Stimulated activated effector memory CD8-positive, alpha-beta T cell treated with anti-CD3 and anti-CD28 coated beads, Interleukin-12 subunit alpha, Interleukin-12 subunit beta, amount 100 ng/mL, for 72 hours (primary cell): ENCODE results near the gene PTBP3.
"Not testable (repeated sequence)": the region's sequence is repeated elsewhere in the genome, so short reads cannot be mapped to it uniquely, and the experiment has no call there.

Experiments used
- ATAC-seq: fragments of 150-1000 bp; cut with Tn5 transposase; 2 replicates; pipeline ENCODE4 v1.10.0; 2021
- DNase-seq, 2 donors: peaks; one replicate each; pipeline ENCODE4 v3.0.0; 2021 to 2022; ENCODE audit warnings: low spot score in 2 of 2
- H3K27ac Mint-ChIP-seq: one replicate; pipeline ENCODE4 v1.8.0; 2022; ENCODE audit warnings: mild to moderate bottlenecking, mixed read lengths
- H3K36me3 Mint-ChIP-seq: one replicate; pipeline ENCODE4 v1.8.0; 2022; ENCODE audit warnings: mild to moderate bottlenecking, mixed read lengths
- H3K4me1 Mint-ChIP-seq: one replicate; pipeline ENCODE4 v1.8.0; 2022; ENCODE audit warnings: mixed read lengths
- H3K4me3 Mint-ChIP-seq: one replicate; pipeline ENCODE4 v1.8.0; 2022; ENCODE audit warnings: mild to moderate bottlenecking, mixed read lengths
- H3K9me3 Mint-ChIP-seq: one replicate; pipeline ENCODE4 v1.8.0; 2022; ENCODE audit warnings: mixed read lengths

PTBP3 gene

DNA sequence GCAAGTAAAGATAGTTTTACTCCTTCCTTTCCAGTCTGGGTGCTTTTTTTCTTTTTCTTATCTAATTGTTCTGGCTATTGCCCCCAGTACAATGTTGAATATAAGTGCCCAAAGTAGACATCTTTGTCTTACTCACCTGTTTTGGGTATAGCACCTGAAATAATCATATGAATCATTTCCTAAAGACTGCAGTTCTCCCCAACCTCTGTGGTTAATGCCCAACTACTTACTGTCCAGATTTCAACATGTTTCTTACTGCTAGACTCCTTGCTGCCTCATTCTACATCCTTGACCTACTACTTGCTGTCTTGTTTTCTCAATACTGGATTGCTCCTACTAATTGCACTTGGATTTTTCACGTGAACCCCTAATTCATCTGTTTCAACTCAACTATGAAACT lies 37.6 kb upstream of the PTBP3 start:
- no peak overlapping the region for H3K4me3 Mint-ChIP-seq
- peaks cover 4% of the 10 kb centered on the region for H3K9me3 Mint-ChIP-seq
- no peak for ATAC-seq

DNA sequence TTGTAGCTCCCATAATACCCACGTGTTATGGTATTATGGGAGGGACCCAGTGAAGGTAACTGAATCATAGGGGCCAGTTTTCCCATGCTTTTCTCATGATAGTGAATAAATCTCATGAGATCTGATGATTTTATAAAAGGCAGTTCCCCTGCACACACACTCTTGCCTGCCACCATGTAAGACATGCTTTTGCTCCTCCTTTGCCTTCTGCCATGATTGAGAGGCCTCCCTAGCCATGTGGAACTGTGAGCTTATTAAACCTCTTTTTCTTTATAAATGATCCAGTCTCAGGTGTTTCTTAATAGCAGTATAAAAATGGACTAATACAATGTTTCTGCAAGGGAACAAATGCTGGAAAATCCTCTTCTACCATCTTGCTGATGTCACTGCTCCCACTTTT lies 36.4 kb upstream of the PTBP3 start:
- no peak for DNase-seq
- Mint-ChIP-seq H3K27ac (no peak overlapping the region), H3K4me1 (peaks cover 6% of the 10 kb centered on the region), H3K36me3 (no peaks in the 10 kb centered on the region), H3K9me3 (peaks cover 4% of the 10 kb centered on the region), H3K4me3 (no peak overlapping the region)
- no peak for ATAC-seq

More for the DNA sequence above, 37.6 kb upstream of the PTBP3 start:
- Mint-ChIP-seq H3K27ac (no peak overlapping the region), H3K4me1 (peaks cover 6% of the 10 kb centered on the region), H3K36me3 (no peaks in the 10 kb centered on the region)
- no peak for DNase-seq

GRCh38 chr9:112367465-112367864 lies 34.0 kb upstream of the PTBP3 start:
- Mint-ChIP-seq H3K4me3 (no peak overlapping the region), H3K9me3 (peaks cover 4% of the 10 kb centered on the region), H3K36me3 (no peaks in the 10 kb centered on the region), H3K27ac (no peak overlapping the region), H3K4me1 (peaks cover 6% of the 10 kb centered on the region)
- no peak for DNase-seq
- no peak for ATAC-seq

- Mint-ChIP-seq H3K27ac (no peak overlapping the region), H3K9me3 (peaks cover 4% of the 10 kb centered on the region), H3K4me1 (peaks cover 6% of the 10 kb centered on the region), H3K36me3 (no peaks in the 10 kb centered on the region), H3K4me3 (no peak overlapping the region)
- no peak for DNase-seq
- no peak for ATAC-seq
These were observed 33.2 kb upstream of the PTBP3 start for GRCh38 chr9:112366591-112366990.

DNA sequence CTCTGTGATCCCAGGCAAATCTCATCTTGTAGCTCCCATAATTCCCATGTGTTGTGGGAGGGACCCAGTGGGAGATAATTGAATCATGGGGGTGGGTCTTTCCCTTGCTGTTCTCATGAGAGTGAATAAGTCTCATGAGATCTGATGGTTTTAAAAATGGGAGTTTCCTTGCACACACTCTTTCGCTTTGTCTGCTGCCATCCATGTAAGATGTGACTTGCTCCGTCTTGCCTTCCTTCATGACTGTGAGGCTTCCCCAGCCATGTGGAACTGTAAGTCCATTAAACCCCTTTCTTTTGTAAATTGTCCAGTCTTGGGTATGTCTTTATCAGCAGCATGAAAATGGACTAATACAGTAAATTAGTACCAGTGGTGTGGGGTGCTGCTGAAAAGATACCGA lies 31.8 kb upstream of the PTBP3 start:
- H3K4me1 Mint-ChIP-seq, H3K36me3 Mint-ChIP-seq, H3K9me3 Mint-ChIP-seq, DNase-seq, H3K27ac Mint-ChIP-seq, ATAC-seq, H3K4me3 Mint-ChIP-seq: not testable (repeated sequence)

- Mint-ChIP-seq H3K36me3 (no peaks in the 10 kb centered on the region), H3K4me1 (no peaks in the 10 kb centered on the region), H3K27ac (no peak overlapping the region), H3K9me3 (peaks cover 4% of the 10 kb centered on the region), H3K4me3 (no peak overlapping the region)
- no peak for ATAC-seq
- DNase-seq, result no peak
These were observed 31.3 kb upstream of the PTBP3 start for GRCh38 chr9:112364761-112365160.

GRCh38 chr9:112361601-112362000 lies 28.2 kb upstream of the PTBP3 start:
- no peaks in the 10 kb centered on the region for H3K4me1 Mint-ChIP-seq
- no peak for DNase-seq
- H3K4me3 Mint-ChIP-seq, result no peak overlapping the region
- no peaks in the 10 kb centered on the region for H3K36me3 Mint-ChIP-seq
- no peak for ATAC-seq
- H3K27ac Mint-ChIP-seq, result no peak overlapping the region
- no peaks in the 10 kb centered on the region for H3K9me3 Mint-ChIP-seq

GRCh38 chr9:112360047-112360804 lies 26.8 kb upstream of the PTBP3 start:
- no peak for DNase-seq
- ATAC-seq, result peak; percentile 75
- peaks cover 8% of the 10 kb centered on the region for H3K4me1 Mint-ChIP-seq
- H3K36me3 Mint-ChIP-seq, result no peaks in the 10 kb centered on the region
- H3K27ac Mint-ChIP-seq, result no peak overlapping the region
- H3K4me3 Mint-ChIP-seq, result no peak overlapping the region
- no peaks in the 10 kb centered on the region for H3K9me3 Mint-ChIP-seq

DNA sequence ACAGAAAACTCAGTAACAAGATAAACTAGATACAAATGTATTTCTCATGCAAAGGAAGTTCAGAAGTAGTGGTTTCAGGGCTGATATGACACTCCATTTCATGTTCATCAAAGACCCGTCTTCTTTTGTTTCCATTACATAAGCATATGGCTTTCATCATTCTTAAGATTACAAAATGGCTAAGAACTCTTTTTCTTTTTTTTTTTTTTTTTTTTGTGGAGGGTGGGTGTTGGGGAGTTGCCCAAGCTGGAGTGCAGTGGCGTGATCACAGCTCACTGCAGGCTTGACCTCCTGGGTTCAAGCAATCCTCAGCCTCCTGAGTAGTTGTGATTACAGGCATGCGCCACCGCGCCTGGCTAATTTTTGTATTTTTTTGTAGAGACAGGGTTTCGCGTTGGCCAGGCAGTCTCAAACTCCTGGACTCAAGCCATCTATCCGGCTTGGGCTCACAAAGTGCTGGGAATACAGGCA lies 22.0 kb upstream of the PTBP3 start:
- Mint-ChIP-seq H3K4me3 (no peak overlapping the region), H3K9me3 (no peaks in the 10 kb centered on the region), H3K36me3 (no peaks in the 10 kb centered on the region), H3K27ac (peak overlapping the region; percentile 46), H3K4me1 (peaks cover 19% of the 10 kb centered on the region)
- ATAC-seq (peak; percentile 60), DNase-seq (no peak)

DNA sequence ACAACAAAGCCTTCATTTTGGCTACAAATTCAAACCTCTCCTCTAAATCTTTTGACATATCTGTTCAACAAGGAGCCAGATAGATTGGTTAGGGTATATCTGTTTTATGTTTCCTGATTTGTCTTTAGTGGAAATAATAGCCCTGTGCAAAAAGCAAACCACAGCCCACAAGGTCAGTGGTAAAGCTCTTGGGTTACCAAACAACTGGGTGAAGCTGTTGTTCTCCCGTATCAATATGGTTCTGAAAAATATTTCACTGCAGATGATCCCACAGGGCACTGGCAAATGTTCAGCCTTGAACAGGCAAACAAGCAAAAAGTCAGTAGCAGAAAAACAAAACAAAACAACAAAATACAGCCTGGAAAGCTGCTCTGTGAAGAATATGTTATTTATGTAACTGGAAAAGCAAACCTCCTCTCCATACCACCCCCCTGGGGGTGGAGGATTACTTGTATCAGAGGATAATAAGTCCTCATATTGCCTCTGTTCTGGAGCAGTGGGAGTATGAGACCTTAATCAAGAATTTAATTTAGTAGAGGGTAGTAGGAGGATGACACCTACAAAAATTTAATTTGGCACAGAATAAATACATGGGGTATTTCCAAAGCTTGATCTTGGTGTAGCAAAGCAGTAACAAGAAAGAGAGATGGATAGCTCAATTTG lies 20.8 kb upstream of the PTBP3 start:
- Mint-ChIP-seq H3K9me3 (no peaks in the 10 kb centered on the region), H3K4me1 (peaks cover 19% of the 10 kb centered on the region), H3K4me3 (no peak overlapping the region), H3K36me3 (no peaks in the 10 kb centered on the region), H3K27ac (no peak overlapping the region)
- DNase-seq (no peak), ATAC-seq (no peak)

DNA sequence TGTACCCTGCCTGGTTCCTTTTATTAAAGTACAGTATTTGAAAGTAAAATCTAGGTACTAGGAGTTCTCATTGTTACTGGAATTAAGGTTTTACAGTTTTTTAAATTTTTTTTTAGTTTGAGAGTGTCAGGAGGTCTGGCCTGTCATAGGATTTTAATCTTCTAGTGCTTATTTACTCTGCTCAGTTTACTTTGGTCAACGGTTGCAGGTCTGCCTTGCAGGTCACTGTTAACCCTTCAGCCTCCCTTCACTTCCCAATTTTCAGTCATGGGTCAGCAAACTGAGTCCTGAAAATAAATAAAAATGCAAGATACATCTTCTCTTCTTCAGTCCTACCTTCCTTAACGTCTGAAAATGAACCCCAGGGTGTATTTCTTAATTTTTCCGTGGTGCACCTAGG lies 18.8 kb upstream of the PTBP3 start:
- Mint-ChIP-seq H3K4me3 (no peak overlapping the region), H3K4me1 (peaks cover 28% of the 10 kb centered on the region), H3K27ac (no peak overlapping the region), H3K9me3 (no peaks in the 10 kb centered on the region), H3K36me3 (peaks cover 10% of the 10 kb centered on the region)
- no peak for DNase-seq
- ATAC-seq, result no peak

GRCh38 chr9:112351184-112351583 lies 17.8 kb upstream of the PTBP3 start:
- DNase-seq, result no peak
- no peak overlapping the region for H3K4me3 Mint-ChIP-seq
- peaks cover 28% of the 10 kb centered on the region for H3K4me1 Mint-ChIP-seq
- no peak for ATAC-seq
- H3K36me3 Mint-ChIP-seq, result peaks cover 10% of the 10 kb centered on the region
- H3K9me3 Mint-ChIP-seq, result no peaks in the 10 kb centered on the region
- no peak overlapping the region for H3K27ac Mint-ChIP-seq

GRCh38 chr9:112349008-112349333 lies 15.6 kb upstream of the PTBP3 start:
- Mint-ChIP-seq H3K4me3 (peak overlapping the region; percentile 69), H3K36me3 (peaks cover 10% of the 10 kb centered on the region), H3K27ac (peak overlapping the region; percentile 89), H3K9me3 (no peaks in the 10 kb centered on the region), H3K4me1 (peaks cover 9% of the 10 kb centered on the region)
- DNase-seq (no peak), ATAC-seq (no peak)

DNA sequence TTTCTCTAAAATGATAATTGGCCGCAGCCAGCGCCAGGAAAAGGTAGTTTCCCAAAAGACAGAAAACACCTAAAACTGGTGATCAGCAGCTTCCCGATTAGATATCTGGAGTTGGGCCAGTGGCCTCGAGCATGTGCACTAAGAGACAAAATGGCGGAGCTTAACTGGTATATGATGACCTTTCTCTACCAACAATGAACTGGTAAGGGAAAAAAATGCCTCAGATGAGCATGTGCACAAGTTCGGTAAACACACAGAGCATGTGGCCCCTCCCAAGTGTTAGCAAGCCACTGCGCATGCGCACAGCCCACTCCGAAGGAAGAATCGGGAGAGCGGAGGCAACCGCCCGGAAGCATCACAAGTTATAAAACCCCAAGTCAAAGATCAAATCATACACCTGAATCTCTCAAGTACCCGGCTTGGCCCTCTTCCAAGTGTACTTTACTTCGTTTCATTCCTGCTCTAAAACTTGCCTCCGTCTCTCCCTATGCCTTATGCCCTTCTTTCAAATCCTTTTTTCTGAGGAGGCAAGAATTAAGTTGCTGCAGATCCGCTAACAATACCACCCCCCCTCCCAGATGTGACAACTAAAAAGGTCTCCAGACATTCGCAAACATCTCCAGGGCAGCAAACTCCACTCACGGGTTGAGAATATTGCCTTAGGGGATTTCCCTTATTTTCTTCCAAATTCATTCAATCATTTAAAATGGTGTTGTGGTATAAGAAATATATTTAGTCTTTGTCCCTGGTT lies 15.0 kb upstream of the PTBP3 start:
- DNase-seq, result peak; percentile 56 to 84
- Mint-ChIP-seq H3K4me3 (peak overlapping the region; percentile 69), H3K9me3 (no peaks in the 10 kb centered on the region), H3K4me1 (peaks cover 9% of the 10 kb centered on the region), H3K27ac (peak overlapping the region; percentile 89), H3K36me3 (peaks cover 10% of the 10 kb centered on the region)
- peak; percentile 55 for ATAC-seq

DNA sequence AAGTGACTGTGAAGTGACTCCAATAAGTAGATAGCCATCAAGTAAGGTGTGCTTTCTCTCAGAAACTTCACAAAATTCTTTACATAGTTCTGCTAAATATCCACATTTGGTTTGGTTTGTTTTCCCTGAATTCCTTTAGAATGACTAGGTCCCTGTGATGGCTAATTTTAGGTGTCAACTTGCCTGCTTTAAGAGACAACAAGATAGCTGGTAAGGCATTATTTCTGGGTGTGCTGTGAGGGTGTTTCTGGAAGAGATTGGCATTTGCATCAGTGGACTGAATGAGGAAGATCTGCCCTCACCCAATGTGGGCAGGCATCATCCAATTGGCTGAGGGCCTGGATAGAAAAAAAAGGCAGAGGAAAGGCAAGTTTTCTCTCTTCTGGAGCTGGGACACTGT lies 8.3 kb upstream of the PTBP3 start:
- no peaks in the 10 kb centered on the region for H3K36me3 Mint-ChIP-seq
- H3K27ac Mint-ChIP-seq, result no peak overlapping the region
- no peak for ATAC-seq
- H3K9me3 Mint-ChIP-seq, result no peaks in the 10 kb centered on the region
- no peaks in the 10 kb centered on the region for H3K4me1 Mint-ChIP-seq
- H3K4me3 Mint-ChIP-seq, result no peak overlapping the region
- DNase-seq, result no peak

DNA sequence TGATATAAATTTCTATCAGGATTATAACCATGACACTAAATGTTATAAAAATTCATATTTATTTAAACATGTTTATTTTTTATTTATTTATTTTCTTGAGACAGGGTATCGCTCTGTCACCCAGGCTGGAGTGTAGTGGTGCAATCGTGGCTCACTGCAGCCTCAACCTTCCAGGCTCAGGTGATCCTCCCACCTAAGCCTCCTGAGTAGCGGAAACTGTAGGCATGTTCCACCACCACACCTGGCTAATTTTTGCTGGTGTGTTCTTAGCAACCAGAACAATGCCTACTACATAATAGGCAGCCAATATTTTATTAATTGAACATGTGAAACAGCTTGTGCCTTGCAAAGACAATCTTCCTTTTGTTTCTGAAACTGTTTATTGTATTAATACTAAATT lies 6.5 kb upstream of the PTBP3 start:
- no peaks in the 10 kb centered on the region for H3K4me1 Mint-ChIP-seq
- no peaks in the 10 kb centered on the region for H3K9me3 Mint-ChIP-seq
- ATAC-seq, result no peak
- no peak overlapping the region for H3K4me3 Mint-ChIP-seq
- DNase-seq, result no peak
- H3K27ac Mint-ChIP-seq, result no peak overlapping the region
- no peaks in the 10 kb centered on the region for H3K36me3 Mint-ChIP-seq
